KG1 (cell line): ENCODE measurements around the gene THADA.

Source experiments
- DNase-seq: peaks from one replicate; lab custom pipeline; 2025; lab: John Stamatoyannopoulos, UW

THADA gene

GRCh38 chr2:43495727-43496126 is 100.1 kb downstream of the THADA start:
- no peak for DNase-seq

- DNase-seq = no peak
Observed at GRCh38 chr2:43493954-43494353, 101.9 kb downstream of the THADA start.

- no peak for DNase-seq
Observed at GRCh38 chr2:43491065-43491639, 104.7 kb downstream of the THADA start.

GRCh38 chr2:43490252-43490786 is 105.5 kb downstream of the THADA start:
- DNase-seq = no peak

- no peak for DNase-seq
Observed at GRCh38 chr2:43488737-43489136, 107.1 kb downstream of the THADA start.

GRCh38 chr2:43486603-43487002 is 109.2 kb downstream of the THADA start:
- no peak for DNase-seq

- no peak for DNase-seq
Observed at GRCh38 chr2:43484323-43484930, 111.4 kb downstream of the THADA start.

- DNase-seq = no peak
Observed at GRCh38 chr2:43482961-43483360, 112.9 kb downstream of the THADA start.

- DNase-seq = no peak
Observed at GRCh38 chr2:43481927-43482542, 113.8 kb downstream of the THADA start.

GRCh38 chr2:43480874-43481273 is 115.0 kb downstream of the THADA start:
- DNase-seq = no peak

- DNase-seq = no peak
Observed at GRCh38 chr2:43478412-43479086, 117.3 kb downstream of the THADA start.

- DNase-seq = no peak
Observed at GRCh38 chr2:43475922-43476321, 119.9 kb downstream of the THADA start.

GRCh38 chr2:43475137-43475846 is 120.5 kb downstream of the THADA start:
- DNase-seq = no peak

- no peak for DNase-seq
Observed at GRCh38 chr2:43474273-43474672, 121.6 kb downstream of the THADA start.

GRCh38 chr2:43473767-43474166 is 122.1 kb downstream of the THADA start:
- no peak for DNase-seq

- no peak for DNase-seq
Observed at GRCh38 chr2:43472527-43473194, 123.2 kb downstream of the THADA start.

- DNase-seq = no peak
Observed at GRCh38 chr2:43469713-43470112, 126.1 kb downstream of the THADA start.

- no peak for DNase-seq
Observed at GRCh38 chr2:43469094-43469493, 126.7 kb downstream of the THADA start.

GRCh38 chr2:43467891-43468290 is 127.9 kb downstream of the THADA start:
- no peak for DNase-seq

GRCh38 chr2:43465234-43465633 is 130.6 kb downstream of the THADA start:
- DNase-seq = no peak

- no peak for DNase-seq
Observed at GRCh38 chr2:43464590-43464989, 131.2 kb downstream of the THADA start.
